NCI-H2171 (cell line): Measurements from ENCODE around the gene TMEM134.

Experiments
- DNase-seq: peaks from one replicate; lab custom pipeline; 2025; lab: John Stamatoyannopoulos, UW

Gene TMEM134

GRCh38 chr11:67458266-67458665 lies 10.8 kb downstream of the TMEM134 start:
- no peak for DNase-seq

- no peak for DNase-seq
Observed at GRCh38 chr11:67457453-67457852, 11.6 kb downstream of the TMEM134 start.

- DNase-seq = no peak
Observed at GRCh38 chr11:67456068-67456705, 12.9 kb downstream of the TMEM134 start.

GRCh38 chr11:67455054-67455453 lies 14.0 kb downstream of the TMEM134 start, which contains the start of gene CABP4:
TSS of gene CABP4 (plus strand) at chr11:67455354. CDS start at chr11:67455424, 70 bp downstream.
- no peak for DNase-seq

GRCh38 chr11:67453816-67454732 lies 15.0 kb downstream of the TMEM134 start:
- DNase-seq = no peak

GRCh38 chr11:67452141-67452952 lies 16.7 kb downstream of the TMEM134 start, which contains the start of gene GPR152:
TSS of gene GPR152 (minus strand) at chr11:67452729. CDS start at chr11:67452724, 5 bp downstream.
- no peak for DNase-seq

- DNase-seq = no peak
Observed at GRCh38 chr11:67451658-67451976, 17.4 kb downstream of the TMEM134 start.

GRCh38 chr11:67450796-67451657 lies 18.0 kb downstream of the TMEM134 start:
- DNase-seq = no peak

GRCh38 chr11:67449116-67449844 lies 19.8 kb downstream of the TMEM134 start:
- no peak for DNase-seq

GRCh38 chr11:67448220-67448609 lies 20.8 kb downstream of the TMEM134 start:
- no peak for DNase-seq

- no peak for DNase-seq
Observed at GRCh38 chr11:67445515-67445914, 23.5 kb downstream of the TMEM134 start.

- no peak for DNase-seq
Observed at GRCh38 chr11:67442504-67443404, 26.3 kb downstream of the TMEM134 start.

- DNase-seq = no peak
Observed at GRCh38 chr11:67441731-67442351, 27.2 kb downstream of the TMEM134 start.

- no peak for DNase-seq
Observed at GRCh38 chr11:67441098-67441563, 27.9 kb downstream of the TMEM134 start.

GRCh38 chr11:67440229-67441097 lies 28.6 kb downstream of the TMEM134 start:
- DNase-seq = no peak

GRCh38 chr11:67439321-67440228 lies 29.5 kb downstream of the TMEM134 start:
- DNase-seq = no peak
